ENCODE data around the gene CACNG4.

- TF ChIP-seq POLR2AphosphoS5 (IDR thresholded peaks at IDR 0.05) = no peak
- no peak for TF ChIP-seq CTCF (IDR thresholded peaks at IDR 0.05)
- no peak for TF ChIP-seq POLR2A (IDR thresholded peaks at IDR 0.05)
Measured at GRCh38 chr17:67008101-67008500, 43.6 kb downstream of the CACNG4 start.
